Activated T-cell treated with anti-CD3 and anti-CD28 coated beads, Interleukin-2, amount 50 U/mL, for 4 hours (primary cell): ENCODE results near the gene ARL3. TPM values are rescaled to one million over a fixed set of nuclear protein-coding genes. Genes with fewer than 3 reads are reported as not detected.
"Not testable (repeated sequence)": the region's sequence is repeated elsewhere in the genome, so short reads cannot be mapped to it uniquely, and the experiment has no call there.

Experiments used
- ATAC-seq, 2 donors: fragments of 200-7000 bp; cut with Tn5 transposase; one replicate each; pipeline ENCODE4 v1.10.0; 2021
- DNase-seq: peaks from one replicate; pipeline ENCODE4 v3.0.0-alpha.2; 2020
- H3K27me3 Mint-ChIP-seq: one replicate; pipeline ENCODE4 v1.8.0; 2021; ENCODE audit warnings: low read depth, mixed read lengths
- H3K36me3 Mint-ChIP-seq: one replicate; pipeline ENCODE4 v1.8.0; 2022; ENCODE audit warnings: mixed read lengths; ENCODE audit not compliant: insufficient read depth
- H3K4me1 Mint-ChIP-seq: one replicate; pipeline ENCODE4 v1.8.0; 2021; ENCODE audit warnings: low read depth, mixed read lengths
- H3K4me3 Mint-ChIP-seq: one replicate; pipeline ENCODE4 v1.8.0; 2021; ENCODE audit warnings: mild to moderate bottlenecking, moderate library complexity, mixed read lengths
- H3K9me3 Mint-ChIP-seq: one replicate; pipeline ENCODE4 v1.8.0; 2021; ENCODE audit warnings: mixed read lengths
- total RNA-seq, 3 donors: library from RNA; stranded (reverse); gene quantifications; one replicate each; pipeline ENCODE4 v1.2.1, GENCODE V29; 2021

Gene ARL3
- total RNA-seq, 3 donors from 2014 or later, result 3.2 to 4.8 (median 3.3) TPM

DNA sequence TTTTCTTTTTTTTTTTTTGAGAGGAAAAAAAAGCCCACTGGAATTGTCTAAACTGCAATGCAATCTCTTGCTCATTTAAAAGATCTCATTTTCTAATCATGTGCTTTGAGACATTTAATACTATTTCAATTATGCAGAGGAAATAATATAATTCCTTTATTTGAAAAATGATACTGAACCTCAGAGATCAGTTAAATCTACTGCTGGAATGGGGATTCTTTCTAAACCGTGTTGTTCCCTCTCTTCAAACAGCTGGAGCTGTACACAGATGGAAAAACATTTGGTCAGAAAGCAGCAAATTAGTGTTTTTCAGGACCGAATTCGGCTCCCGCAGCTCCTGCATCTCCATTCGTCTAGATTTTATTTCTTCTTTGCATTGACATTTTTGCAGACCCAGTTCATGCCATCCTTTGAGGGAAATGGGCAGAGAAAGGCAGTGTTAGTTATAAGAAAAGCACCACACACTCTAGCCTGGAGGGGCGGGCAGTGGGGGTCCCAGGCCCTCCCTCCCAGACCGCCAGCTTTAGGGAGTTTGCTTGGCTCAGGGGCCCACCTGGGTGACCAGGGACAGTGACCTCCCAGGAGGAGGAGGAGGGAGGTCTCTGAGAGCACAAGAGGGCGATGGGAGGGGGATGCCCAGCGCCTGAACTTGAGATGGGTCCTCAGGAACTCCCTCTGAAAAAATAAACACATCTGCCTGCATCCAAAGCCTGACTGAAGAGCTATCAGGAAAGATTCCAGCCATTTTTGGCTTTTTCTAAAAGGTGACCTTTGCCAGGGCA is 37.5 kb downstream of the ARL3 start:
- DNase-seq, result no peak
- no peaks in the 10 kb centered on the region for H3K27me3 Mint-ChIP-seq
- H3K4me1 Mint-ChIP-seq, result peaks cover 58% of the 10 kb centered on the region
- H3K4me3 Mint-ChIP-seq, result no peak overlapping the region
- H3K9me3 Mint-ChIP-seq, result no peaks in the 10 kb centered on the region
- H3K36me3 Mint-ChIP-seq, result no peaks in the 10 kb centered on the region
- ATAC-seq, result no peak

- no peaks in the 10 kb centered on the region for H3K9me3 Mint-ChIP-seq
- H3K27me3 Mint-ChIP-seq, result no peaks in the 10 kb centered on the region
- ATAC-seq, result no peak
- DNase-seq, result no peak
- peaks cover 53% of the 10 kb centered on the region for H3K4me1 Mint-ChIP-seq
- H3K36me3 Mint-ChIP-seq, result no peaks in the 10 kb centered on the region
- H3K4me3 Mint-ChIP-seq, result no peak overlapping the region
Measured at GRCh38 chr10:102675666-102676533, 38.3 kb downstream of the ARL3 start.

DNA sequence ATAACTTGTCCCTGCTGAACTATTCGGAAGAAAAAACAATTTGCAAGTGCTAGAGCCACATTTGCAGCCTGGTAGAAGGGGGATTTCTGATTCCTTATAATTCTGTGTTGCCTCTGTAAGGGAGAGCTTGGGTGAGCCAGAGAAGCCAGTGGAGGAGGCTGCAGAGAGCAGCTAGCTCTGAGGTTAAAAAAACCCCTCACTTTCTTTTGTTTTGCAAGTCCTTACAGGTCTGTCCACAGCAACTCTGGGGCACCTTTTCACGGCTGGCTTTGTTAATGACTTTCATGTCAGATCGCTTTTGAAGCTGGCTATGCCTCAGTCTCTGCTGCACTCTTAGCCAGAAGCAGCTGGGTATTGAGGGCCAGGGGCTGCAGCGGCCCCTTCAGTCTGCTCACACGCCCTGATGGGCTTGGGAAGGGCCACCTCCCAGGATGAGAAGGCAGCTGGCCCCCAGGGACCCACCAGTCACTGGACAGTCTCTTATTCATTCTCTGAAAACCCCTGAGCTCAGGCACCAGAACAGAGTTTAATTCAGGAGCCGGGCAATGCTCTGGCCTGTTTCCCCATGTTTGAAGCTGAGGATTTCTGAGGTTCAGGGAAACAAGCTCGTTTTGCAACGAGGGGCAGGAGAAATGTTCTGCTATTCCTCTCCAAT is 39.1 kb downstream of the ARL3 start:
- DNase-seq (no peak), ATAC-seq (no peak)
- H3K36me3 Mint-ChIP-seq, result no peaks in the 10 kb centered on the region
- no peaks in the 10 kb centered on the region for H3K9me3 Mint-ChIP-seq
- no peaks in the 10 kb centered on the region for H3K27me3 Mint-ChIP-seq
- H3K4me1 Mint-ChIP-seq, result peaks cover 53% of the 10 kb centered on the region
- H3K4me3 Mint-ChIP-seq, result peak overlapping the region; percentile 63

- Mint-ChIP-seq H3K27me3 (no peaks in the 10 kb centered on the region), H3K4me3 (peak overlapping the region; percentile 63), H3K36me3 (no peaks in the 10 kb centered on the region), H3K4me1 (peaks cover 53% of the 10 kb centered on the region), H3K9me3 (no peaks in the 10 kb centered on the region)
- peak; percentile 19 to 26 for ATAC-seq
- no peak for DNase-seq
Measured at GRCh38 chr10:102674566-102674965, 39.6 kb downstream of the ARL3 start.

DNA sequence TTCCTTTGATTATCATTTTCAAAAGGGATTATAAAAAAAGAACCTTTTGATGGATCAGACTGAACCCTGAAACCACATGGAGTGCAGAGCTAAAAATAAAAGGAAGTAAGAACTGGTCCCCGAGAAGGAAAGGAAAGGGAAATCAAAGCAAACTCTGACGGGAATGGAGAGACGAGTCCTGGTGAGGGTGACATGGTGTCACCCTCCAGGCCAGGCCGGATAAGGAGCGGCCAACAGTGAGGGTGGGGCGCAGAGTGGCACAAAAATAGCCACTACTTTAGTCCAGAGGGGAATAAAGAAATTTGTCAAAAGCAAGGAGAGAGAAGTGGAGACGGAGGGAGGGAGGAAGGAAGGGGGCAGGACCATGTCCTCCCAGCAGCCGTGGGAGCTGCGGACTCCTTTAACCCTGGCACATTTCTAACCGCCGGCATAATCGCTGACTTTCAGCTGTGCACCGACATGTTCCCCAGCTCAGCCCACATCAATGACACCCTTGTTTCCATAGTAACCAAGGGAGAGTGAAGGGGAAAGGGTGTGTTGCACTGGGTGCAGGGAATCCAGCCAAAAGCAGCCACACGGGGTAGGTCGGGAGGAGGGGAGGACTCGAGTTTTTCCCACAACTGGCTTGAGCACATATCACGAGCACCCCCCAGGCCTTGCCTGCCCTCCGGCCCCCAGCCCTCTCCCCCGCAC is 40.2 kb downstream of the ARL3 start:
- DNase-seq (peak; percentile 50), ATAC-seq (peak; percentile 94 to 96)
- H3K9me3 Mint-ChIP-seq, result no peaks in the 10 kb centered on the region
- H3K27me3 Mint-ChIP-seq, result no peaks in the 10 kb centered on the region
- H3K36me3 Mint-ChIP-seq, result no peaks in the 10 kb centered on the region
- H3K4me1 Mint-ChIP-seq, result peaks cover 51% of the 10 kb centered on the region
- H3K4me3 Mint-ChIP-seq, result peak overlapping the region; percentile 63

DNA sequence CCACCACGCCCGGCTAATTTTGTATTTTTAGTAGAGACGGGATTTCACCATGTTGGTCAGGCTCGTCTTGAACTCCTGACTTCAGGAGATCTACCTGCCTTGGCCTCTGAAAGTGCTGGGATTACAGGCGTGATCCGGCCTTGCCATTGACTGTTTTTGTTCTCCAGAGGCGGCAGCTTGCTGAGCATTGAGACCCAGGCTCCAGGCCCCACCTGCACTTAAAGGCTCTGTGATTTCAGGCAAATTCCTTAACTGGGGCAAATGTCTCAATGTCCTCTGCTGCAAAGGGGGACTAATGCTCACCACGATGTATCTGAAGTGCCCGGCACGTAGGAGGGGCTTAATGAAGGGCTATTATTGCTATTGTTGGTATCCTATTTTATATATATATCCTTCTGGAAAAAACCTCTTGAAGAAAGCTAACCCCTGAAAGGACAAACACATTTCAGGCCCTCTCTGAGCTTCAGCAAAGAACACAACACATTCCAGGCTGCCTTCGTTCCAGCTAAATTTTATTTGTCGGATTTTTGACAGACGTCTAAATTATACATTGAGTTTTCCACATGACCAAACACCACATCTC is 40.9 kb downstream of the ARL3 start:
- peaks cover 48% of the 10 kb centered on the region for H3K4me1 Mint-ChIP-seq
- DNase-seq (no peak), ATAC-seq (no peak)
- no peaks in the 10 kb centered on the region for H3K9me3 Mint-ChIP-seq
- H3K4me3 Mint-ChIP-seq, result peak overlapping the region; percentile 63
- no peaks in the 10 kb centered on the region for H3K27me3 Mint-ChIP-seq
- no peaks in the 10 kb centered on the region for H3K36me3 Mint-ChIP-seq

- no peaks in the 10 kb centered on the region for H3K27me3 Mint-ChIP-seq
- ATAC-seq, result no peak
- no peaks in the 10 kb centered on the region for H3K36me3 Mint-ChIP-seq
- DNase-seq, result no peak
- H3K4me1 Mint-ChIP-seq, result peaks cover 42% of the 10 kb centered on the region
- H3K4me3 Mint-ChIP-seq, result no peak overlapping the region
- H3K9me3 Mint-ChIP-seq, result no peaks in the 10 kb centered on the region
Measured at GRCh38 chr10:102670871-102671434, 43.2 kb downstream of the ARL3 start.

GRCh38 chr10:102670065-102670670 is 44.0 kb downstream of the ARL3 start:
- H3K4me1 Mint-ChIP-seq, result peaks cover 35% of the 10 kb centered on the region
- H3K27me3 Mint-ChIP-seq, result no peaks in the 10 kb centered on the region
- H3K36me3 Mint-ChIP-seq, result no peaks in the 10 kb centered on the region
- no peak for ATAC-seq
- no peak for DNase-seq
- no peak overlapping the region for H3K4me3 Mint-ChIP-seq
- no peaks in the 10 kb centered on the region for H3K9me3 Mint-ChIP-seq

- H3K36me3 Mint-ChIP-seq, result no peaks in the 10 kb centered on the region
- no peaks in the 10 kb centered on the region for H3K27me3 Mint-ChIP-seq
- peaks cover 27% of the 10 kb centered on the region for H3K4me1 Mint-ChIP-seq
- no peak overlapping the region for H3K4me3 Mint-ChIP-seq
- no peaks in the 10 kb centered on the region for H3K9me3 Mint-ChIP-seq
- DNase-seq (no peak), ATAC-seq (no peak)
Measured at GRCh38 chr10:102669206-102670064, 44.8 kb downstream of the ARL3 start.

- Mint-ChIP-seq H3K4me3 (no peak overlapping the region), H3K36me3 (no peaks in the 10 kb centered on the region), H3K9me3 (no peaks in the 10 kb centered on the region), H3K27me3 (no peaks in the 10 kb centered on the region), H3K4me1 (peaks cover 19% of the 10 kb centered on the region)
- DNase-seq (no peak), ATAC-seq (no peak)
Measured at GRCh38 chr10:102668326-102669107, 45.7 kb downstream of the ARL3 start.

DNA sequence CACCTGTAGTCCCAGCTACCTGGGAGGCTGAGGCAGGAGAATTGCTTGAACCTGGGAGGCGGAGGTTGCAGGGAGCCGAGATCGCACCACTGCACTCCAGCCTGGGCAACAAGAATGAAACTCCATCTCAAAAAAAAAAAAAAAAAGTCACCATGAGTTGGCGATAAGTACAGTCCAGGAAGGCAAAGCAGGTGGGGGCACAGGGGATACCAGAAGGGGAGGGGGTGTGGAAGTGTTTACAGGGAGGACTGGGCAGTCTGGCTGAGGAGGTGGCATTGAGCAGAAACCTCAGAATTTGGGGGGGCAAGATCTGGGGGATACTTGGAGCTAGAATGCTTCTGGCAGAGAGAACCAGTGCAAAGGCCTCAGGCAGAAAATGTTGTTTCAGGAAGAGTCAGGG is 46.8 kb downstream of the ARL3 start:
- H3K36me3 Mint-ChIP-seq, ATAC-seq, DNase-seq, H3K4me3 Mint-ChIP-seq, H3K27me3 Mint-ChIP-seq, H3K9me3 Mint-ChIP-seq: not testable (repeated sequence)
- H3K4me1 Mint-ChIP-seq, result peaks cover 12% of the 10 kb centered on the region

DNA sequence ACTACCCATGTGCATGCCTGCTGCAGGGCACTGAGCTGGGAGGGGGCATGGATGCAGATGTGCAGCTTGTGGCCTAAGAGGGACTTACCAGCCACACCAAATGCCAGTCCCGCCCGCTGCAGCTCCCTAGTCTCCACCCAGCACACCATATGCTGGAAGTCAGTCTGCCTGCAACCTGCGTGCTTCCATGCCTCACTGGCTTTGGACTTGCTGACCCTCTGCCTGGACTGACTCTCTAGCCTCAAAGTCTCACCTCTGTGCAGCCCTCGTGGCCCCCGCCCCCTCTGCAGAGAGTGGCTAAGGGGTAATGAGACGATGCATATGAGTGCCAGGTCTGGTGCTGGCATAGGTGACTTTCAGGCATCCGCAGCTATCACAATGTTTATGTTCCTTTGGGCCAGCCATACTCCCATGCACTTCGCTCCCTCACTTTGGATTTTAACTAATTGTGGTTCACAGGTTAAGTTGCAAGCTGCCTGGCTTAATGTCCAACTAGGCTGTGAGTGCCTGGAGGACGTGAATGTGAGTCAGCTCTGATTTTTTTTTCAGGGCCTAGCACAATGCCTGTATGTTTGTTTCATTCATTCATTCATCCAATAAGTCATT is 48.2 kb downstream of the ARL3 start:
- H3K27me3 Mint-ChIP-seq, result no peaks in the 10 kb centered on the region
- DNase-seq (no peak), ATAC-seq (no peak)
- H3K36me3 Mint-ChIP-seq, result no peaks in the 10 kb centered on the region
- peaks cover 23% of the 10 kb centered on the region for H3K4me1 Mint-ChIP-seq
- no peak overlapping the region for H3K4me3 Mint-ChIP-seq
- H3K9me3 Mint-ChIP-seq, result no peaks in the 10 kb centered on the region
